NT2/D1 (cell line): ENCODE measurements around the gene GRK5.
A peak's percentile ranks its signal among the peaks of the same experiment; 100 is the strongest.

Source experiments
- DNase-seq: peaks from one replicate; pipeline ENCODE4 v3.0.0-alpha.2; 2011; ENCODE audit warnings: low read depth, low spot score
- H3K27me3 ChIP-seq: 2 replicates; pipeline ENCODE4 v1.6.0; 2011; ENCODE audit warnings: mild to moderate bottlenecking; ENCODE audit not compliant: insufficient read length, insufficient read depth
- H3K36me3 ChIP-seq: 2 replicates; pipeline ENCODE4 v1.6.1; 2011; ENCODE audit warnings: mild to moderate bottlenecking, low read length, mixed read lengths; ENCODE audit not compliant: insufficient read depth, insufficient read length
- H3K4me1 ChIP-seq: 2 replicates; pipeline ENCODE4 v1.5.1; 2011; ENCODE audit not compliant: insufficient read depth, insufficient read length
- H3K4me3 ChIP-seq: 2 replicates; pipeline ENCODE4 v1.5.1; 2011; ENCODE audit warnings: low read depth; ENCODE audit not compliant: insufficient read length
- H3K9ac ChIP-seq: 2 replicates; pipeline ENCODE4 v1.6.0; 2011; ENCODE audit warnings: low read depth; ENCODE audit not compliant: insufficient read length
- H3K9me3 ChIP-seq: 2 replicates; pipeline ENCODE4 v1.5.1; 2011; ENCODE audit warnings: mild to moderate bottlenecking, low read length; ENCODE audit not compliant: insufficient read depth
- SUZ12 ChIP-seq: IDR thresholded peaks from 2 replicates; pipeline ENCODE4 v1.6.1; 2011; ENCODE audit not compliant: insufficient read length, insufficient read depth; ENCODE audit errors: extremely low read depth
- YY1 ChIP-seq: IDR thresholded peaks from 2 replicates; pipeline ENCODE4 v1.6.1; 2011; ENCODE audit not compliant: insufficient read length, insufficient read depth
- ZNF274 ChIP-seq: IDR thresholded peaks from 2 replicates; pipeline ENCODE4 v1.6.1; 2011; ENCODE audit warnings: mild to moderate bottlenecking, low read depth, low read length

Gene GRK5

DNA sequence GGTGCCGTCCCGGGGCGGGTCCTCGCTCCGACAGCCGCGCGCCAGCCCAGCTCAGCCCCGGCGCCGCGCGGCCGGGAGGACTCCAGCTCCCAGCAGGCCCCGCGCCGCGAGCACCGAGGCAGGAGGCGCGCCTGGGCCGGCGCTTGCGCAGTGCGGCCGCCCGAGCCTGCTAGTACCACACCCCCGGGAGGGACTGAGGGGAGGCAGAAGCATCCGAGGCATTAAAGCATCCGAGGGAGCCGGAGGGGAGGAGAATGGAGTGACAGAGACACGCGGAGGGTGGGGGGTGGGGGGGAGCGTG lies at the start of gene GRK5:
Gene GRK5 (plus strand): TSS at position 206 of the 301 bp plus-strand sequence. CDS start 347 bp downstream, outside the sequence.
- Histone ChIP-seq H3K27me3 (peaks cover 16% of the 10 kb centered on the region), H3K4me3 (peak within 1 kb of the TSS; percentile 71), H3K9me3 (no peaks in the 10 kb centered on the region), H3K36me3 (no peaks in the 10 kb centered on the region), H3K9ac (peak within 1 kb of the TSS; percentile 76), H3K4me1 (no peaks in the 10 kb centered on the region)
- TF ChIP-seq SUZ12 (no peak), YY1 (no peak), ZNF274 (no peak)
- DNase-seq, result peak; percentile 83

DNA sequence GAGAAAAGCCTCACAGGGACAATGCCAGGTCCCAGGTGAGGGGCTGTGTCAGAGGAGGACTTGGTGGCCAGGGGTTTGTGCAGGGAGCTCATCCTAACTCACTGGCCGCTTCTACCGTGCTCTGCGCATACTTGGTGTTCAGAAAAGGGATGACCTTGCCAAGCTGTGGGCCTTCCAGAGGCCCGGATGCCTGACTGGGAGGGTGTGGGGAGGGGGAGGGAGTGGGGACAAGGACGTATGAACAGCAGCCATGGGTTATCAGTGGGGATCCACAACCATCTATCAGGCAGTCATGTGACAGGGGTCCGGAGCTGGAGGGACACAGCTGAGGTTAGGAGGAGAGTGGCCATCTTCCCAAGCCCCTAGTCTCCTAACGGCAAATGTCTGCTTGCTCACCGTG lies 48.0 kb upstream of the GRK5 start:
- H3K9ac ChIP-seq, result no peak overlapping the region
- TF ChIP-seq ZNF274 (no peak), YY1 (no peak), SUZ12 (no peak)
- DNase-seq, result no peak
- H3K27me3 ChIP-seq, result no peaks in the 10 kb centered on the region
- H3K4me1 ChIP-seq, result no peaks in the 10 kb centered on the region
- no peak overlapping the region for H3K4me3 ChIP-seq
- H3K36me3 ChIP-seq, result peaks cover 60% of the 10 kb centered on the region
- no peaks in the 10 kb centered on the region for H3K9me3 ChIP-seq

DNA sequence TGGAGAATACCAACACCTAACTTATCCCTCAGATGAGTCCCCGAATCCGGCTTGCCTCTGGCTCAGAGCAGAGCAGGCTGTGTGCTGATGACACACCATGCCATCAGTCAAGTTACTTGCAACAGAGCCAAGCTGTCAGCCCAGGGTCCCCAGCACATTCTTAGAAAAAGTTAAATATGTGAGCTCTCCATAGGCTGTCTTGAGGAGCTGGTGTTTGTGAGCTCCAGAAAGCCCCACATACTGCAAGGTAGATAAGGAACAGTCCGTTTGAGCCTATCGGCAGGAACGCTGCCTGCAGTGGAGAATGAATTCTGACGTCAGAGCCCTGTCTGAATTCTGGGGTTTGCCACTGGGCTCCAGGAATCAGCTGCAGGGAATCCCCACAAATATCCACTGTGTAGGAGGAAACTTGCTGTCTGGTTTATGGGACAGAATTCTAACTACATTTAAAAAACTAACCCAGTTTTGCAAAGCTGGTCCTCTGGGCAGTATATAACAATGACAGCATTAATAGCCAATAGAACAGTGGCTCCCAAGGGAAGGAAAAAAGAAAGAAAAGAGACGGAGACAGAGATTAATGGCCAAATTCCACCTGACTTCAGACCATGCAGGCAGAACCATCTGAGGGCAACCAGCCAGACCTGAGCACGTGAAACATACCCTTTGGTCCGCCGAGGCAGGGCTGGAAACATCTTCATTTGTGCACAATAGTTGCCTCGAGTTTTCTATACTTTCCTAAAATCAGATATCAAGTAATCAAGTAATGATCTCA lies 45.5 kb upstream of the GRK5 start:
- Histone ChIP-seq H3K4me1 (peaks cover 2% of the 10 kb centered on the region), H3K9ac (no peak overlapping the region), H3K9me3 (no peaks in the 10 kb centered on the region), H3K4me3 (no peak overlapping the region), H3K36me3 (peaks cover 38% of the 10 kb centered on the region), H3K27me3 (no peaks in the 10 kb centered on the region)
- no peak for TF ChIP-seq SUZ12
- no peak for TF ChIP-seq YY1
- TF ChIP-seq ZNF274, result no peak
- DNase-seq, result no peak

DNA sequence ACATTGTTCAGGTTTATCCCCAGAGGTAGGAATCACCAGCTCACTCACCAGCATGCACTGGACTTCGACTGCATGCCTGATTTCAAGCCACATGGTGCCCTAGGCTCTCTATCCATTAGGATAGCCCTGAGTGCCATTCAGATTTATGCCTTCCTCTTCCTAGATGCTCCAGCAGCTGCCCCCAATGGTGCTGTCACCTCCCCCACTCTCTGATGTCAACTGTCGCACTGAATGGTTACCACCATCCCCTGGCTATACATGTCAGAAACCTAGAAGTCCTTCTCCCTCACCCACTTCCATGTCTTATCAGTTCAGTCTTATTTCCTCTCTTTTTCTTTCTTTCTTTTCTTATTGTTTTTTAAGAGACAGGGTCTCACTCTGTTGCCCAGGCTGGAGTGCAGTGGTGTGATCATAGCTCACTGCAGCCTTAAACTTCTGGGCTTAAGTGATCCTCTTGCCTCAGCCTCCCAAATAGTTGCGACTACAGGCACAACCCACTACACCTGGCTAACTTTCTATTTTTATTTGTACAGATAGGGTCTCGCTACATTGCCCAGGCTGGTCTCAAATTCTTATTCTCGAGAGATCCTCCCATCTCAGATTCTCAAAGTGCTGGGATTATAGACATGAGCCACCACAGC lies 44.8 kb upstream of the GRK5 start:
- Histone ChIP-seq H3K9me3 (no peaks in the 10 kb centered on the region), H3K27me3 (no peaks in the 10 kb centered on the region), H3K4me1 (peaks cover 3% of the 10 kb centered on the region), H3K36me3 (peaks cover 45% of the 10 kb centered on the region), H3K4me3 (no peak overlapping the region), H3K9ac (no peak overlapping the region)
- TF ChIP-seq SUZ12, result no peak
- no peak for TF ChIP-seq YY1
- no peak for TF ChIP-seq ZNF274
- DNase-seq, result no peak

DNA sequence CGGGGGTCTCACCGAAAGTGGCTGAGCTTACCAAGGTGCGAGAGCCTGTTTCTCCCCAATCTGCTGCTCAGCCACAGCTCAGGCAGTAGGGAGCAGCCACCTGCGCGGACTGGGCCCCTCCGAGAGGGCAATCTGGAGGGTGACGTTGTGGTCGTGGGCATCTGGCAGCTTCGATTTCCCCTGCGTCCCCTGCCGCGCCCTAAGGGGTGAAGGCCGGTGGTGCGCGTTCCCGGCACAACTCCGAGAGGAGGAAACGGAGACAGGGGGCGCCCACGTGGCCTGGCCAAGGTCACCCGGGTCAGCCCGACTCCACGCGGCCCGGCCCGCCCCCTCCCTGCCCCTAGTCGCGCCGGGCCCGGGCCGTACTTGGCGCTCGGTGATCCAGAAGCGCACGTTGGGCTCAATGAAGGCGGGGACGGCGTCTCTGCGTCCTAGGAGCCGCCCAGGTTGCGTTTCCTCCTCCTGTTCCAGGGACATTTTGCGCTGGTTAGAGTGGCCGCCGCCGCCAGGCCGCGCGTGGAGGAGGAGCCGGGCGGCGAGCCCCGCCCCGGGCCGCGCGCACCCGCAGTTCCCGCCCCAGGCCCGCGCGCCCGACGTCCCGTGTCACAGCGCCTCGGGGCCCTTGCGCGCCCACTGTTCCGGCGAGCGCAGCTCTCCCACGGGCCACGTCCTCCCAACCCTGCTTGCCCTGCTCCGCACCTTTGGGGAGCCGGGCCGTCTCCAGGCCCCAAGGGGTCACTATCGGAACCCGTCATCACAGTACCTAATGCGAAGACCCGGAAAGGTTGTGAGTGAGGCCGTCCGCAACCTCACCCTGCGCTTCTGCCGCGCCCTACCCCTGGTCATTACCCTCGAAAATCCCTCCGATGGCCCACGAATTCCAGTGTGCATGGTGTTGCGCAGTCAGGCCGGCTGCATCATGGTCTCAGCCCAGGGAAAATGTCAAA lies 41.9 kb upstream of the GRK5 start, which contains the start of gene SFXN4:
Gene SFXN4 (minus strand): TSS at position 544 of the 947 bp plus-strand sequence. CDS start 67 bp downstream, at position 477.
- TF ChIP-seq ZNF274 (no peak), SUZ12 (no peak), YY1 (no peak)
- peaks cover 54% of the 10 kb centered on the region for H3K36me3 ChIP-seq
- H3K27me3 ChIP-seq, result no peaks in the 10 kb centered on the region
- DNase-seq, result no peak
- peaks cover 3% of the 10 kb centered on the region for H3K4me1 ChIP-seq
- H3K9ac ChIP-seq, result peak within 1 kb of the TSS; percentile 82
- peak within 1 kb of the TSS; percentile 72 for H3K4me3 ChIP-seq
- H3K9me3 ChIP-seq, result no peaks in the 10 kb centered on the region

GRCh38 chr10:119166118-119166500 lies 41.3 kb upstream of the GRK5 start:
- H3K4me3 ChIP-seq, result peak overlapping the region; percentile 72
- H3K36me3 ChIP-seq, result peaks cover 52% of the 10 kb centered on the region
- no peak for TF ChIP-seq SUZ12
- TF ChIP-seq ZNF274, result no peak
- TF ChIP-seq YY1, result no peak
- peak overlapping the region; percentile 82 for H3K9ac ChIP-seq
- no peaks in the 10 kb centered on the region for H3K9me3 ChIP-seq
- DNase-seq, result no peak
- H3K27me3 ChIP-seq, result no peaks in the 10 kb centered on the region
- H3K4me1 ChIP-seq, result peaks cover 3% of the 10 kb centered on the region

GRCh38 chr10:119166564-119166963 lies 40.8 kb upstream of the GRK5 start:
- TF ChIP-seq SUZ12, result no peak
- TF ChIP-seq YY1, result no peak
- no peak for TF ChIP-seq ZNF274
- Histone ChIP-seq H3K27me3 (no peaks in the 10 kb centered on the region), H3K4me3 (no peak overlapping the region), H3K9me3 (no peaks in the 10 kb centered on the region), H3K9ac (no peak overlapping the region), H3K36me3 (peaks cover 55% of the 10 kb centered on the region), H3K4me1 (peaks cover 3% of the 10 kb centered on the region)
- no peak for DNase-seq
